D721Med (cell line): ENCODE results near the gene INCENP.
"Not testable (repeated sequence)": the region's sequence is repeated elsewhere in the genome, so short reads cannot be mapped to it uniquely, and the experiment has no call there.

Source experiments
- DNase-seq: peaks from one replicate; pipeline ENCODE4 v3.0.0; 2011; ENCODE audit warnings: low spot score; ENCODE audit not compliant: insufficient read length
- FAIRE-seq: peaks from 2 replicates; lab custom pipeline; 2011; peaks lifted over from hg19 to GRCh38; lab: Jason Lieb, UNC
- CTCF ChIP-seq: IDR thresholded peaks from 2 replicates; pipeline ENCODE4 v1.5.1; 2012; ENCODE audit warnings: mild to moderate bottlenecking, control low read depth; ENCODE audit not compliant: insufficient read depth; ENCODE audit errors: missing control alignments

INCENP gene

GRCh38 chr11:62195945-62196344 is 72.1 kb downstream of the INCENP start:
- no peak for TF ChIP-seq CTCF
- DNase-seq (no peak), FAIRE-seq (no peak)

DNA sequence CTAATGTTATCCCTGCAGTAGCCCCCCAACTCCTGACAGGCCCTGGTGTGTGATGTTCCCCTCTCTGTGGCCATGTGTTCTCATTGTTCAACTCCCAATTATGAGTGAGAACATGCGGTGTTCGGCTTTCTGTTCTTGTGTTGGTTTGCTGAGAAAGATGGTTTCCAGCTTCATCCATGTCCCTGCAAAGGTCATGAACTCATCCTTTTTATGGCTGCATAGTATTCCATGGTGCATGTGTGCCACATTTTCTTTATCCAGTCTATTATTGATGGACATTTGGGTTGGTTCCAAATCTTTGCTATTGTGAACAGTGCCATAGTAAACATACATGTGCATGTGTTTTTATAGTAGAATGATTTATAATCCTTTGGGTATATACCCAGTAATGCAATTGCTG is 73.6 kb downstream of the INCENP start:
- not testable (repeated sequence) for DNase-seq, FAIRE-seq

GRCh38 chr11:62201376-62201775 is 77.6 kb downstream of the INCENP start:
- FAIRE-seq (no peak), DNase-seq (no peak)
- TF ChIP-seq CTCF, result no peak
